ENCODE results near the gene FBXO45. TPM values are rescaled to one million over a fixed set of nuclear protein-coding genes. Genes with fewer than 3 reads are reported as not detected.
A peak's percentile ranks its signal among the peaks of the same experiment; 100 is the strongest.
"Not testable (repeated sequence)": the region's sequence is repeated elsewhere in the genome, so short reads cannot be mapped to it uniquely, and the experiment has no call there.

The FBXO45 gene
- total RNA-seq, 1 donor from 2014 or later = 12.1 TPM

GRCh38 chr3:196619223-196619622, 50.8 kb downstream of the FBXO45 start:
- no peak for ATAC-seq

DNA sequence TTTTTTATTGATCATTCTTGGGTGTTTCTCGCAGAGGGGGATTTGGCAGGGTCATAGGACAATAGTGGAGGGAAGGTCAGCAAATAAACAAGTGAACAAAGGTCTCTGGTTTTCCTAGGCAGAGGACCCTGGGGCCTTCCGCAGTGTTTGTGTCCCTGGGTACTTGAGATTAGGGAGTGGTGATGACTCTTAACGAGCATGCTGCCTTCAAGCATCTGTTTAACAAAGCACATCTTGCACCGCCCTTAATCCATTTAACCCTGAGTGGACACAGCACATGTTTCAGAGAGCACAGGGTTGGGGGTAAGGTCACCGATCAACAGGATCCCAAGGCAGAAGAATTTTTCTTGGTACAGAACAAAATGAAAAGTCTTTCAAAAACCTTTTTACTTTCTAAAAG, 51.2 kb downstream of the FBXO45 start:
- not testable (repeated sequence) for ATAC-seq

DNA sequence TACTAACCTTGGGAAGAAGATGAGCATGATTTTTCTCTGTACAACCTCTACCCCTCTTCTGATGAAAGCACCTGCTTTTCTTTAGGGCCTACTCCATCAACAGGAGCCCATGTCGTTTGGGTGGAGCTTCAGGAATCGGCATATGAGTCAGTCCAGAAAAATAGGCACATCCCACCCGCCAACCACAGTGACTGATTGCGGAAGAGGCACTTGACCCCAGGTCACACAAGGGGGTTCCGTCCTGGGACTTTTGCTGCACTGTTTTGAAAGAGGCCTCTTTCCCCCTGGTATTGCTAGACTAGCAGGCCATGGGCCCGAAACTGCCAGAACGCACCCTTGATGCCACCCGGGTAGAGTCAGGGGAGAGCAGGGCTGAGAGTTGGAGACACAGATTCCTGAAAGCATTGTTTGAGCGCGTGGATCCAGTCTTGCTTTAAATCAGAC, 51.7 kb downstream of the FBXO45 start:
- no peak for ATAC-seq

DNA sequence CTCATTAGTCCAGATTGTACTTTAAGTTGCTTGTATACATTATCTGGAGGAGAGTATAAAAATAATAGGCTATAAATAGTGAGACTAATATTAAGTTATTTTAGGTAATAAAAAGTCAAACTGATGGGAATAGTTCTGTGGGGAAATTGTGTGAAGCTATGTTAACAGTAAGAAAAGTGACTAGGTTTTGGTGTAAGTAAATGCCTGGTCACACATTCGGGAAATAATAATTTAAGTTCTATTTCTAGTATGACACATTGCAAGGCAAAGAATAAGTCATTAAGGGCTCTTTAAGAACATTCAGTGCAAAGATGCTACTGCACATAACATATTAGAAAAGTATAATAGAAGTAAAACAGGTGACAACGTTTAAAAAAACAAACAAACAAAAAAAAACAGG, 52.2 kb downstream of the FBXO45 start:
- no peak for ATAC-seq

DNA sequence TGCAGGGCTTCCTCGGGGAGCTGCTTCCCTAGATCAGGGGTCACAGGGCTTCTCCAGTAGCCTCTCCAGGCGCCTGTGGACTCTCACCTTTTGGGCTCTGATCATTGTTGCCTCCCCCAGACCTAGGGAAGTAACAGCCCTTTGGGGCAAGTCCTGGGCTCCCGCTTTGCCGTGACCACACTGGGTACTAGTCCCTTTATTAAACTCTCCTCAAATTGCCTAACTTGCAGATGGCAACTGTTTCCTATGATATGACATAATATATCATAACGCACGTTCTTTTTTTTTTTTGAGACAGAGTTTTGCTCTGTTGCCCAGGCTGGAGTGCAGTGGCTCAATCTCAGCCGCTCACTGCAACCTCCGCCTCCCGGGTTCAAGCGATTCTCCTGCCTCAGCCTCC, 53.2 kb downstream of the FBXO45 start:
- no peak for ATAC-seq

GRCh38 chr3:196624067-196624790, 55.8 kb downstream of the FBXO45 start:
- ATAC-seq = no peak

DNA sequence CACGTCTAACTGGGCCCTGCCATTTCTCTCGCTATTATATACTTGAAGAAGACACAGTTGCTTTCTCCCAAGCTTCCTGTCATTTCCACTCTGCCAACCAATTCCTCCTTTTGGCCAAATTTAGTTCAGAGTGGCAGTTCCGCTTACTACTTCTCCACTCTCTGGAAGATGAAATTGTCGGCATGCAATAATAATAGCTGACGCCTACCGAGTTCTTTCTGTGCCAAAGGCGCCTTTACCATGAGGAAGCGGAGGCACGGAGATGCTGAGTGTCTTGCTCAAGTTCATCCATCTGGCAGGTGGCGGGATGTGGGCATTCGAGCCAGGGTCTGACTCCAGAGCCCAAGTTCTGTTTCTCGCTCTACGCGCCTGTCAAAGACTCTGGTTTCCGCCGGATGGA, 56.4 kb downstream of the FBXO45 start:
- ATAC-seq = no peak

- no peak for ATAC-seq
Observed at GRCh38 chr3:196625331-196625730, 56.9 kb downstream of the FBXO45 start.

- no peak for ATAC-seq
Observed at GRCh38 chr3:196627918-196628231, 59.4 kb downstream of the FBXO45 start.

DNA sequence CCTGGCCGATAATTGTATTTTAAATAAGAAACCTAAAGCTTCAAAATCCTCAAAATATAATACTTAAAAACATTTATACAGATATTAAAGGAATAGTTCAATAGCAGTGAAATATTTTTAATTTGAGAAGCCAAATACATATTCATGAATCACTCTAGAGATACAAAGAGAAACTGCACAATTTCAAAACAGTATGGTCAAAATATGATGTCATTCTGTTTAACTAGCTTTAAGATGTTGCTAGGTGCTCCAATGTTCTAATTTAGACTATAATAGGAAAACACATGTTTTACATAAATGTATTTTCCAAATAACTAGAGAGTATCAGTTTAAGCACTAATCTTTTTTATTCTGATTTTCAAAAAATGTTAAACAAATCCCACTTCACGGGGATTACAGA, 60.8 kb downstream of the FBXO45 start:
- ATAC-seq = no peak

DNA sequence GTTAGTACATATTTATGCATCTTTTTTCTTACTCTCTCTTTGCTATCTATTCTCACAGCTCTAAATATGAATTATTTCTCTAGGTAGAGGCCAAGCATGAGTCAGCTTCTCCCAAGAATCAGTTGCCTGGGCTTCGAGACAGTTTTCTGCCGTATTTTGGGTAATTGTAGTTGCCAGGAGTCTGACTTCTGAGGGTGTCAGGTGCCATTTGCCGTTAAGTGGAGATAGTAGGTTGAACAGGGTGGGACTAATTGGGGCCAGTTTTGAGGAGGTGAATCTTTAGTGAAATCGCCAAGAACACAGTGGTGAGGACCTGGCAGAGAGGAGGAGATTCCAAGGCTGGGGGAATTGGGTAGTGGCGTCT, 63.2 kb downstream of the FBXO45 start:
- no peak for ATAC-seq

- ATAC-seq = peak; percentile 87
Observed at GRCh38 chr3:196632046-196632751, 63.7 kb downstream of the FBXO45 start.

GRCh38 chr3:196633555-196634151, 65.2 kb downstream of the FBXO45 start:
- no peak for ATAC-seq

GRCh38 chr3:196634224-196634623, 65.8 kb downstream of the FBXO45 start:
- no peak for ATAC-seq

- ATAC-seq = no peak
Observed at GRCh38 chr3:196634829-196635228, 66.4 kb downstream of the FBXO45 start.

GRCh38 chr3:196636369-196637349, 68.2 kb downstream of the FBXO45 start:
- no peak for ATAC-seq

GRCh38 chr3:196637941-196638340, 69.5 kb downstream of the FBXO45 start:
- not testable (repeated sequence) for ATAC-seq

Other genes with a start within 250 kb of the FBXO45 start
- 8.2 TPM for gene TM4SF19, start 230.3 kb upstream of the FBXO45 start, total RNA-seq
- gene UBXN7, start 136.2 kb upstream of the FBXO45 start, total RNA-seq = 31.9 TPM
- 15.8 TPM for gene RNF168, start 64.9 kb upstream of the FBXO45 start, total RNA-seq
- gene SMCO1, start 53.3 kb upstream of the FBXO45 start, total RNA-seq = not detected
- 13.7 TPM for gene WDR53, start 106 bp upstream of the FBXO45 start, total RNA-seq
- gene NRROS, start 71.0 kb downstream of the FBXO45 start, total RNA-seq = 0.40 TPM
- gene CEP19, start 143.6 kb downstream of the FBXO45 start, total RNA-seq = 1.0 TPM
- 20.0 TPM for gene PIGX, start 143.7 kb downstream of the FBXO45 start, total RNA-seq
- 36.5 TPM for gene PAK2, start 171.2 kb downstream of the FBXO45 start, total RNA-seq

Measured in esophagus mucosa (tissue), 1 donor.